Measurements from ENCODE around the gene CORO7. TPM values are rescaled to one million over a fixed set of nuclear protein-coding genes. Genes with fewer than 3 reads are reported as not detected.
A peak's percentile ranks its signal among the peaks of the same experiment; 100 is the strongest.

CORO7 gene
- total and polyA plus RNA-seq, 9 of the 15 experiments (the other 6 are each of a cell fraction or from before 2014, with no cell fraction given) = 0.45 to 77.2 (median 18.7) TPM

GRCh38 chr16:4315186-4316107, 100.9 kb downstream of the CORO7 start, which contains the start of gene GLIS2 (continued):
- TF ChIP-seq NRF1 (conservative IDR thresholded peaks at IDR 0.05 in 1 of 2, IDR thresholded peaks at IDR 0.05 in 1 of 2) = peak; percentile 3 to 43; a peak in 2 of 4 replicates
- TF ChIP-seq XRCC5 (IDR thresholded peaks at IDR 0.05; ENCODE audit: low read depth, low read length) = no peak
- TF ChIP-seq TAF1 (IDR thresholded peaks at IDR 0.05; ENCODE audit: control insufficient read depth, extremely low read depth, insufficient read depth, low read length, severe bottlenecking) = no peak
- TF ChIP-seq OTX1 (CRISPR knock-in tag; IDR thresholded peaks at IDR 0.05) = no peak
- no peak for TF ChIP-seq ZNF512 (tag; IDR thresholded peaks at IDR 0.05)
- TF ChIP-seq CREB1 (IDR thresholded peaks at IDR 0.05) = no peak
- TF ChIP-seq CREB1 (CRISPR knock-in tag; IDR thresholded peaks at IDR 0.05) = no peak
- no peak for TF ChIP-seq ZNF830 (CRISPR knock-in tag; IDR thresholded peaks at IDR 0.05)
- TF ChIP-seq HMGN3 (IDR thresholded peaks at IDR 0.05; ENCODE audit: borderline replicate concordance, extremely low read depth, insufficient read length, low read depth, low read length) = peak; percentile 65
- no peak for TF ChIP-seq E4F1 (CRISPR knock-in tag; IDR thresholded peaks at IDR 0.05; ENCODE audit: borderline replicate concordance)
- no peak for TF ChIP-seq ERF (CRISPR knock-in tag; IDR thresholded peaks at IDR 0.05)
- no peak for TF ChIP-seq PKNOX1 (IDR thresholded peaks at IDR 0.05)
- TF ChIP-seq HMBOX1 (IDR thresholded peaks at IDR 0.05) = no peak
- TF ChIP-seq TFE3 (CRISPR knock-in tag; IDR thresholded peaks at IDR 0.05) = no peak
- no peak for TF ChIP-seq MAFF (IDR thresholded peaks at IDR 0.05; ENCODE audit: low read length)
- TF ChIP-seq FOXP1 (CRISPR knock-in tag; IDR thresholded peaks at IDR 0.05) = no peak
- TF ChIP-seq BMI1 (IDR thresholded peaks at IDR 0.05; ENCODE audit: low read length) = no peak
- peak; percentile 78; the same call in 1 of the 2 replicates for TF ChIP-seq PHF21A (IDR thresholded peaks at IDR 0.05; ENCODE audit: borderline replicate concordance, low read depth)
- TF ChIP-seq RCOR1 (IDR thresholded peaks at IDR 0.05; ENCODE audit: borderline replicate concordance in 1 of 2, low read depth in 2 of 2, low read length in 2 of 2) = no peak
- no peak for TF ChIP-seq ZNF140 (CRISPR knock-in tag; IDR thresholded peaks at IDR 0.05)

Data from K562 (cell line).